ENCODE measurements around the gene UBE2L5. TPM values are rescaled to one million over a fixed set of nuclear protein-coding genes. Genes with fewer than 3 reads are reported as not detected.

Gene UBE2L5
- total and polyA plus RNA-seq, 2 of the 8 experiments (the other 6 are each of a cell fraction or from before 2014, with no cell fraction given), result not detected

- no peak overlapping the region for H4K5ac ChIP-seq (ENCODE audit: insufficient read length, low read depth, low read length)
- no peak overlapping the region for H3K14ac ChIP-seq (ENCODE audit: insufficient read length)
- peak overlapping the region; percentile 56 for H3K56ac ChIP-seq (replicated peaks; ENCODE audit: insufficient read length, low read depth, low read length)
- H3K4me1 ChIP-seq (replicated peaks in 1 of 4; ENCODE audit: control insufficient read depth in 3 of 4, insufficient read depth in 4 of 4, low read length in 3 of 4), result peaks cover 0 to 3% (median 3%) of the 10 kb centered on the region in 4 experiments; a peak in 4 of 7 replicates
- POLR2A ChIA-PET (ENCODE audit: partially characterized antibody), result interaction anchor here (0.6 to 3.7 kb wide), 8 partner anchors 13 to 1734 kb away, joined by 3 to 53 read pairs (median 4); no protein-coding TSS in a partner anchor
- no peak for FAIRE-seq
- no peak overlapping the region for H2BK20ac ChIP-seq (ENCODE audit: low read length)
- no peak overlapping the region for H2AFZ ChIP-seq (ENCODE audit: low read length)
- no peak overlapping the region for H2BK15ac ChIP-seq (ENCODE audit: low read length)
- H3K4ac ChIP-seq (replicated peaks; ENCODE audit: insufficient read length, low read depth, low read length), result peak overlapping the region; percentile 27
- peak overlapping the region; percentile 87 to 96 (median 92) for H3K9ac ChIP-seq (replicated peaks in 1 of 4; ENCODE audit: extremely low read depth in 1 of 4, low read depth in 3 of 4, low read length in 3 of 4)
- TF ChIP-seq ASH2L (IDR thresholded peaks at IDR 0.05; ENCODE audit: low read length) (peak; percentile 36), KDM4A (IDR thresholded peaks at IDR 0.05; ENCODE audit: low read depth, low read length, severe bottlenecking) (peak; percentile 7), TAF1 (IDR thresholded peaks at IDR 0.05; ENCODE audit: low read depth, low read length) (no peak), CHD1 (IDR thresholded peaks at IDR 0.05; ENCODE audit: low read depth, low read length) (peak; percentile 31; the same call in 1 of the 2 replicates), POLR2A (IDR thresholded peaks at IDR 0.05; ENCODE audit: control extremely low read depth in 1 of 2, low read depth in 2 of 2, low read length in 2 of 2) (peak; percentile 48 to 70), SAP30 (IDR thresholded peaks at IDR 0.05; ENCODE audit: insufficient read depth, insufficient replicate concordance, low read length) (peak; percentile 48), ATF2 (IDR thresholded peaks at IDR 0.05; ENCODE audit: low read length) (no peak)
- no peak for DNase-seq (ENCODE audit: low read depth in 1 of 2, low spot score in 2 of 2)
- H3K23me2 ChIP-seq (ENCODE audit: low read depth, low read length), result peaks cover 1% of the 10 kb centered on the region
- peaks cover 5 to 30% of the 10 kb centered on the region in 2 experiments for H3K79me2 ChIP-seq (ENCODE audit: control insufficient read depth in 1 of 2, insufficient read depth in 2 of 2, low read length in 2 of 2)
- no peaks in the 10 kb centered on the region for H3K79me1 ChIP-seq (ENCODE audit: low read depth, low read length)
- peak overlapping the region; percentile 65 to 94 (median 92) for H3K4me3 ChIP-seq (ENCODE audit: extremely low read depth in 1 of 4, insufficient read depth in 2 of 4, low read depth in 3 of 4, low read length in 4 of 4)
- peak overlapping the region; percentile 62; the same call in 1 of the 2 replicates for H2BK5ac ChIP-seq (ENCODE audit: low read depth, low read length)
- peaks cover 0 to 11% of the 10 kb centered on the region in 2 experiments for H4K20me1 ChIP-seq (replicated peaks in 1 of 2; ENCODE audit: control insufficient read depth in 1 of 2, insufficient read depth in 2 of 2, low read length in 2 of 2)
- H3K36me3 ChIP-seq (ENCODE audit: control insufficient read depth in 2 of 4, insufficient read depth in 4 of 4, low read length in 3 of 4), result peaks cover 4 to 36% (median 22%) of the 10 kb centered on the region in 4 experiments
- H4K91ac ChIP-seq (replicated peaks; ENCODE audit: insufficient read length, low read length), result no peak overlapping the region
- no peak overlapping the region for H2BK12ac ChIP-seq (ENCODE audit: low read depth, low read length)
- no peak overlapping the region for H2BK120ac ChIP-seq (replicated peaks; ENCODE audit: low read depth, low read length)
- peak overlapping the region; percentile 55 to 66 for H3K4me2 ChIP-seq (ENCODE audit: insufficient read depth in 1 of 2, low read depth in 2 of 2, low read length in 2 of 2)
- no peak overlapping the region for H3K23ac ChIP-seq (ENCODE audit: insufficient read length)
- whole genome bisulfite sequencing, 2 experiments (ENCODE audit: extremely low coverage in 1 of 2, insufficient coverage in 1 of 2, insufficient read length in 1 of 2, insufficient replicate concordance in 2 of 2, low coverage in 1 of 2, low lambda C conversion rate in 2 of 2, missing lambda C conversion rate in 1 of 2), result 5% methylated on average over 27 of the region's 32 CpGs; no CpG with 5 or more reads in 1 of the 2 experiments
- no peaks in the 10 kb centered on the region for H3K27me3 ChIP-seq (replicated peaks in 1 of 4; ENCODE audit: control insufficient read depth in 3 of 4, extremely low read depth in 1 of 4, insufficient read depth in 3 of 4, low read length in 3 of 4)
- CTCF ChIA-PET (ENCODE audit: partially characterized antibody), result no interaction called here
- no peaks in the 10 kb centered on the region for H3K9me3 ChIP-seq (ENCODE audit: insufficient read depth in 2 of 2, low read depth in 1 of 2, low read length in 1 of 2)
- H2AK5ac ChIP-seq (ENCODE audit: low read depth, low read length), result no peak overlapping the region; the same call in 1 of the 2 replicates
- H3K27ac ChIP-seq (ENCODE audit: low read depth, low read length), result peak overlapping the region; percentile 77
- H4K8ac ChIP-seq (ENCODE audit: extremely low read depth, insufficient read depth, low read length), result peak overlapping the region; percentile 95; the same call in 1 of the 2 replicates
- H3K18ac ChIP-seq (ENCODE audit: extremely low read depth, low read length), result no peak overlapping the region
These were observed 41.6 kb downstream of the UBE2L5 start for GRCh38 chr13:30463787-30464495.

All from H1 (cell line).